Lung (tissue), 12 donors: ENCODE results near the gene TUBB4B. TPM values are rescaled to one million over a fixed set of nuclear protein-coding genes. Genes with fewer than 3 reads are reported as not detected.
"Not testable (repeated sequence)": the region's sequence is repeated elsewhere in the genome, so short reads cannot be mapped to it uniquely, and the experiment has no call there.

Experiments
- ATAC-seq: fragments of 200-7000 bp; cut with Tn5 transposase; one replicate; pipeline ENCODE4 v1.9.1; 2020; ENCODE audit warnings: moderate number of reproducible peaks; ENCODE audit not compliant: insufficient read depth, low FRiP score
- DNase-seq, 3 donors: peaks; one replicate each; pipeline ENCODE4 v3.0.0-alpha.2; 2013 to 2017
- H3K27ac ChIP-seq, 2 donors: one replicate each; pipeline ENCODE4 v1.5.1; 2013; ENCODE audit warnings: mild to moderate bottlenecking in 2 of 2, moderate library complexity in 2 of 2, control low read depth in 1 of 2, inconsistent platforms in 1 of 2, low read depth in 1 of 2, low read length in 1 of 2
- H3K27me3 ChIP-seq, 3 donors: one replicate each; pipeline ENCODE4 v1.5.1; 2013; ENCODE audit warnings: low read length in 2 of 3; ENCODE audit not compliant: control insufficient read depth in 3 of 3, insufficient read depth in 3 of 3
- H3K36me3 ChIP-seq, 4 donors: one replicate each; pipeline ENCODE4 v1.5.1; 2013; ENCODE audit warnings: low read length in 4 of 4, mild to moderate bottlenecking in 1 of 4, moderate library complexity in 1 of 4; ENCODE audit not compliant: control insufficient read depth in 4 of 4, insufficient read depth in 4 of 4
- H3K4me1 ChIP-seq, 5 donors: one replicate each; pipeline ENCODE4 v1.5.1; 2013; ENCODE audit warnings: low read length in 5 of 5, mild to moderate bottlenecking in 2 of 5, moderate library complexity in 1 of 5; ENCODE audit not compliant: control insufficient read depth in 5 of 5, insufficient read depth in 5 of 5
- H3K4me3 ChIP-seq: one replicate; pipeline ENCODE4 v1.5.1; 2013; ENCODE audit warnings: mild to moderate bottlenecking, control low read depth, moderate library complexity
- H3K9ac ChIP-seq, 2 donors: one replicate each; pipeline ENCODE4 v1.5.1; 2013; ENCODE audit warnings: low read length in 2 of 2, control low read depth in 1 of 2; ENCODE audit not compliant: insufficient read depth in 1 of 2
- H3K9me3 ChIP-seq, 4 donors: one replicate each; pipeline ENCODE4 v1.5.1; 2013; ENCODE audit warnings: low read length in 3 of 4, mild to moderate bottlenecking in 1 of 4, moderate library complexity in 1 of 4; ENCODE audit not compliant: control insufficient read depth in 4 of 4, insufficient read depth in 3 of 4
- CTCF ChIP-seq: IDR thresholded peaks from 2 replicates; pipeline ENCODE4 v1.5.1; 2012; ENCODE audit warnings: mild to moderate bottlenecking; ENCODE audit errors: control extremely low read depth, extremely low read depth
- WGBS, 2 donors: extraction: QIAGEN DNeasy Blood & Tissue Kit; methylation state at CpG; one replicate each; pipeline ENCODE4 v1.1.7; 2013; 5-methylcytosine and 5-hydroxymethylcytosine counted together
- polyA plus RNA-seq, 2 donors: library from polyadenylated mRNA; stranded (reverse); fragments of 200-250 nt; gene quantifications; one replicate each; pipeline ENCODE4 v1.2.1, GENCODE V29; 2013
- total RNA-seq, 2 donors: library from RNA; depleted of rRNA in 1 of 2; stranded (reverse); fragments of >200 nt in 1 of 2; gene quantifications; one replicate each; pipeline ENCODE4 v1.2.1, GENCODE V29; 2014 to 2021
- donor health status: control.
- donor health status: control.
- donor health status: Bipolar disorder and iron deficiency.
- donor health status: healthy.
- donor health status: DM: yes; HTN: yes; CAD: no.

TUBB4B gene
- total and polyA plus RNA-seq, 4 donors: 163 to 505 (median 332) TPM

GRCh38 chr9:137256362-137256761, 15.3 kb downstream of the TUBB4B start:
- H3K9me3 ChIP-seq: no peaks in the 10 kb centered on the region
- no peak for TF ChIP-seq CTCF

GRCh38 chr9:137256856-137257255, 15.8 kb downstream of the TUBB4B start:
- no peaks in the 10 kb centered on the region for H3K27me3 ChIP-seq
- H3K4me3 ChIP-seq: no peak overlapping the region
- ATAC-seq (no peak), DNase-seq (no peak)
- no peaks in the 10 kb centered on the region for H3K9me3 ChIP-seq
- 90% methylated on average over 15 of the region's 15 CpGs for WGBS, 2 donors
- peaks cover 0 to 22% (median 12%) of the 10 kb centered on the region in 5 donors for H3K4me1 ChIP-seq
- TF ChIP-seq CTCF: no peak
- H3K27ac ChIP-seq: no peak overlapping the region
- H3K36me3 ChIP-seq: peaks cover 3 to 21% (median 13%) of the 10 kb centered on the region in 4 donors
- H3K9ac ChIP-seq: no peak overlapping the region

More at GRCh38 chr9:137256362-137256761, 15.3 kb downstream of the TUBB4B start:
- WGBS, 2 donors: 80 to 87% methylated on average over 15 of the region's 15 CpGs
- H3K4me3 ChIP-seq: peak overlapping the region; percentile 98
- ATAC-seq (no peak), DNase-seq (no peak)
- no peak overlapping the region for H3K27ac ChIP-seq
- H3K27me3 ChIP-seq: no peaks in the 10 kb centered on the region
- peak overlapping the region; percentile 53 to 68 for H3K9ac ChIP-seq
- peaks cover 0 to 22% (median 12%) of the 10 kb centered on the region in 5 donors for H3K4me1 ChIP-seq
- peaks cover 3 to 17% (median 13%) of the 10 kb centered on the region in 4 donors for H3K36me3 ChIP-seq

GRCh38 chr9:137262173-137262908, 21.3 kb downstream of the TUBB4B start:
- peaks cover 12 to 45% (median 17%) of the 10 kb centered on the region in 4 donors for H3K36me3 ChIP-seq
- H3K4me1 ChIP-seq, ATAC-seq, H3K27ac ChIP-seq, H3K9ac ChIP-seq, H3K4me3 ChIP-seq, H3K27me3 ChIP-seq, H3K9me3 ChIP-seq: not testable (repeated sequence)
- WGBS, 2 donors: 47 to 53% methylated on average over 14 to 15 of the region's 15 CpGs
- peak in 1 of 3 donors; percentile 42 for DNase-seq

- 91 to 93% methylated on average over 24 of the region's 24 CpGs for WGBS, 2 donors
- no peak overlapping the region for H3K27ac ChIP-seq
- no peak for ATAC-seq
- H3K9ac ChIP-seq: no peak overlapping the region
- TF ChIP-seq CTCF: no peak
- no peaks in the 10 kb centered on the region for H3K9me3 ChIP-seq
- no peak for DNase-seq
- H3K4me1 ChIP-seq: peaks cover 0 to 2% (median 0%) of the 10 kb centered on the region in 5 donors
- H3K4me3 ChIP-seq: no peak overlapping the region
- peaks cover 12 to 45% (median 19%) of the 10 kb centered on the region in 4 donors for H3K36me3 ChIP-seq
- no peaks in the 10 kb centered on the region for H3K27me3 ChIP-seq
Observed at GRCh38 chr9:137262909-137263285, 21.8 kb downstream of the TUBB4B start.
